ENCODE data around the gene MICAL3.

Gene MICAL3

DNA sequence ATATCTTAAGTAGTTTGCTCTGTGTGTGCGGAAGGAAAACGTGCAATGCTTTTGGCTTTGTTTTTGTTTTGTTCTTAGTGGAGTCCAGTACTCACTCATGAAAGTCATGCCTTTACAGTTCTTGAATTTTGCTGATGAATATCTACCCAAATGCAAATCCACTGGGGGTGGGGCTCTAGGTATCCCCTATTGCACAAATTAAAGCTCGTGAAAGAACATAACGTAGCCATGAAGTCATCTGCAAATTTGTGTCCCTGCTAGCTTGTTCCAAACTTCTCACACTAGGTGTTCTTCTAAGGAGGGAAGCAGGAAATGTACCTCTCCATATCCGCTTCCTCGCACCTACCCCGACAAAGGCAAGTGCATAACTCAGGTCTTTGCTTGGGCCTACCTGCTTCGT lies 118.9 kb downstream of the MICAL3 start:
- no peak for DNase-seq

DNA sequence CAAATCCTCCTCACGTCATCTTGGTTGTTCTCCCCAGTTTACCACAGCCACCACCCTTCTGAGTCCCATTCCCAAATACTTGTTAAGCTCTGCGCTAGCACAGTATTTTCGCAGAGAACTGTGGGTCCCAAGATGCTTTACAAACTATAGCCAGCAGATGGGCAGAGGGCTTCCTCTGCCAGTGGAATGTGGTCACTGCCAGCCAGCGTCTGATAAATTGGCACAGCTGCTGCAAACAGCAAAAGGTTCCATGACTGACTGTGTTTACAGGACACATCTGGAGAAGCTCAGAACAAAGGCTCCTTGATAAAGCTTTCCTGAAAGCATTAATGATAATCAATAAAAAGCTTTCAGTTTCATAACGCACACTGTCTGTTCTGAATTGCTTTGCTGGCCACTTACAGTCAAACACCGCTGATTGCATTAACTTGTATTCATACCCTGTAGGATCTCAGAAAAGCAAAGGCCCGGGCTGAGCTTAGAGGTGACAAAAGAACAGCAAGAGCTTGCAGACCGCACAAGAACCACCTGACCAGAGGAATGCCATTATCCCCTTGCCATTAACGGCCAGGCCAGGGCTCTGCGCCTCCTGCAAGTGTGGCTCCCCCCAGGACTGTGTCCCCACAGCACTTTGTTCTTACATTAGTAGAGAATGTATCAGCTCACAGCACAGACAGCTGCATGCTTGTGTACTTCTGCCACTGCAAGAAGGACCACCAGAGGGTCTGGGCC lies 120.6 kb downstream of the MICAL3 start:
- no peak for DNase-seq

DNA sequence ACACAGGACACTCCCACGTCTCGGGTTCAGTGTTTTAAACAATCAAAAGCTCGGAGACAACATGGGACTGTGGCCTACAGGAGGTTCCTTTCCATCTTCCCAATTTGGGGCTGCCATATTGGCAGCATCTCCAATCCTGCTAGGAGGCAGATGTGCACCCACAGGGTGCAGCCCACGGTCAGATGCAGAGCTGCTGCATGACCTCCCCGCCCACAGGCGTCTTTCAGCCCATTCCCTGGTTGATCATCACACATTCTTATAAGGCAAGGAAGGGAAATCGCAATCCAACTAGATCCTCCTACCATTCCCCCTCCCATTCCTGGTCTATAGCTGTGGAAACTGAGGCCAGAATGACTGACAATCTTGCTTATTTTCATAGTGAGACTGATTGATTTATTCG lies 121.4 kb downstream of the MICAL3 start:
- DNase-seq = no peak

DNA sequence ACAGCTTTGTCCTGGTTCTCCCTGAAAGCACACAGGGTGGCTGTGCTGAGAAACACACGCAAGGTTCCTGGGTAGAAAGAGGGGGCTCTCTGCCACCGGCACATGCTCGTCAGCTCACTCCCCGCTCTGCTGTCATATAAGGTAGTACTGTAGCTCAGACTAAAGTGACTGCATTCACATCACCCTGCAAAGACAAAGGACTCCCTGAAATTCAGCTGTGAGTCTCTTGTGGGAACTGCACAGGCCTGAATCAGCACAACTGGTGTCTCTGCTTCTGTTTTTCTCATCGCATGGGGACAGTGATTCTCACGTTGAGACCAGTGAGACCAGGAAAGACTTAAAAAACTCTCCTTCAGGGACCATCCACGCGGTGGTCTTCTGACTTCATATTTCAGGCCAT lies 126.0 kb downstream of the MICAL3 start:
- DNase-seq = no peak

DNA sequence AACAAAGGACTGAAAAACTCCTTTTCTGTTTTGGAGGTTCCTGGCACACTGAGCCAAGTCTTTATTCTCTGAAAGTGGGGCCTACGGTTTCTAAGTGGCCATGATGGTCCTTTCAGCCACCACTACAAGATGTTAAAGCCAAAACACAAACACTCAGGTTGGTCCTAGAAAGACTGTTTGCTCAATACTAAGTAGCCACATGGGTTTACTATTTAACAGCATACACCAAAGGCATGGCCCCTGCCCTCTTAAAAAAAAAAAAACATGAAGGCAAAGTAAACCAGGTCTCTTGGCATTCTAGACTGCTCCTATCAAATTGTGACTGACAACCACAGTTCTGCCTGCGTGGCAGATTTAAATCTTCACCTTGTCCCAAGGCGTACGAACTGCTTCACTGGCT lies 126.5 kb downstream of the MICAL3 start:
- DNase-seq = no peak

DNA sequence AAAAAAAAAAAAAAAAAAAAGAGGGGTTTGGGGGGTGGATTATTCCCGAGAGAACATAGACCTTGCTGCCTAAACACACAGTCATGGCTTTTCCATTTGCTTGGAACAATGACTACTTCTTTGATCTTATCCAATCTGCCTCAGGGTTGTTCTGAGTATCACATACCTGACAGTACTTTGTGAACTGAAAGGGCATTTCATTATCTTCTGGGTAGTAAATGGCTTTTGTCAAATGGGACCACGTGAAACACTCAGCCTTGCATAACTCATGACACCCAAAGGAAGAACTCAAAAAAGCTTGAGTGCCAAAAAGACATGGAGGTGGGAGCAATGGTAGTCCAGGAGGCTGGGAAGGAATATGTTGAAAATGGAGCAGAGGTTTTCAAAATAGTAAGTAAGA lies 126.9 kb downstream of the MICAL3 start:
- DNase-seq = no peak

DNA sequence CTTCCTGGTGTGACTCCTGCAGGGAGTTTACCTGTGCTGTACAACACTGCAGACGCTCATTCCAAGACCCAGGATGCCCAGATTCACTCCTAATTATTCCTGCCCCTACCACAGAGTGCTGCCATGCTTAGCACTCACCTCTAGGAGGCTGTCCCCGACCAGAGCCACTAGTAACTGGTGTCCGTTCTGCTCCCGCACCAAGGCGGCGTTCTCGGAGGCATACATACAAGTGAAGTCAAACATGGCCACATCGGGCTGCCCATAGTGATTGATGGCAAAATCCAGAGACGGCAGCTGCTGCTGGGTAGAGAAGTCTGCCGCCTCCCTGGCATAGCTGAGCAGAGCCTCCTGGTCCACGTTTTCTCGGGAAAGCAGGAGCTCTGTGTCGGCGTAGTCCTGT lies 127.8 kb downstream of the MICAL3 start:
- no peak for DNase-seq

DNA sequence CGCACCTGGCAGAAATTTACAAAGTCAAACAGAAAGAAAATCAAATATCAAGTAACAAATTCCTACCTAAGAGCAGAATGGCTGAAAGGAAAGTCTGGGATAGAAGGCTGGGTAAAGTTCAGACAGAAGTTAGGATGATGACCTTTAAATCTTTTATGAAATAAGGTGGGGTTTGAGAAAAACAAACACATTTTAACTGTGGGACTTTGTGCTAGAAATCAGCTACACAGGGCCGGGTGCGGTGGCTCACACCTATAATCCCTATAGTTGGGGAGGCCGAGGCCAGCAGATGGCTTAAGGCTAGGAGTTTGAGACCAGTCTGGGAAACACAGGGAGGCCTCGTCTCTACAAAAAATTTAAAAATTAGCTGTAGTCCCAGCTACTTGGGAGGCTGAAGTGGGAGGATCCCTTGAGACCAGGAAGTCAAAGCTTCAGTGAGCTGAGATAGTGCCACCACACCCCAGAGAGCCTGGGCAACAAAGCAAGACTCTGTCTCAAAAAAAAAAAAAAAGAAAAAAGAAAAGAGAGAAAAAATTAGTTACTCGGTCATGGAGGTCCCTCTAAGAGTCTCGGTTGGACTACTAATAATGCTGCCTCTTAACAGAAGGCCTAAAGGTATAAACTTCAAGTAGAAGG lies 130.3 kb downstream of the MICAL3 start:
- no peak for DNase-seq

DNA sequence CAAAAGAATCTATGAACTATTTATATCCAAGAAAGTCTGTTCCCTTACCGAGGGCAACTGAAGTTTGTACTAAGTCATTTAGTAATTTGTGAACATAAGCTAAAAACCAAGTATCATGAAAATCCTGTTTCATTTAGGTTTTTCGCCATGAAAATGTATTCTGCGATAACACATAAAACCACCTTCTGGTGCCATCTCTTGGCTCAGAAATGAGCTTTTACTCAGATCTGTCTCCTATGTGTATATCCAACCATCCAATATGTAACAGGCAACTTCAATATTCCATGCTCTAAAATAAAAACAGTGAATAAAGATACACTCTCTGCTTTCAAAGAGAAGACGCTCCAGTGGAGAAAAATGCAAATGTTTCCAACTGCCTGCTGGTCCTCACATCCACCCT lies 132.0 kb downstream of the MICAL3 start:
- no peak for DNase-seq

DNA sequence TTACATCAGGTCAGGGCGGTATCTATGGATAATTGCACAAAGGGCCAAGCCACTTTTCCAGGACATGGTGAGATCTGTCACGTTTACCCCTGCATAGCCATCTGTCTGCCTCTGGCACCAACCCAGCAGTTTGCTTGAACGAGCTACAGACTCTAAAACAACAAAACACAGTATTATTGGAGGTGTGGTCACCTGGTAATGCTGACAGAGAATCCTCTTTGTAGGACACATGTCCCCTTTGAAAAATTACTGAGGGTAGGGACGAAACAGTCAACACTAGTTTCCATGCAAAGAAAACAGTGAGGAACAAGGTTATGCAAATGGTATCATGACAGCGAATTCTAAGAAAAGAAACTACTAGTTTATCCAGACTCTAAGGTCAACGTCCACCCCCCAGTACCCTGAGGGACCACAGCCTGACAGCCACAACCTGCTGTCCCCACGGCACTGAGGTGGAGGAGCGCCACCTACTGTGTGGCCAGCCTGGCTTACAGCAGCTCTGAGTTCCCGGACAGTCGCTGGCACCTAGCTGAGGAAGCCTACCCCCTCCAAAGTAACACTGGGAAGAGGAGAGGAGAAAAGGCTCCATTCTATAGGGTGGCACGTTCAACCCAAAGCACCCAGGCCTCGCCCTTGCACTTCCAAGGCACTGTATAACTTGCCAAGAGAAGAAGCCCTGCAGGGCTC lies 132.7 kb downstream of the MICAL3 start:
- no peak for DNase-seq

DNA sequence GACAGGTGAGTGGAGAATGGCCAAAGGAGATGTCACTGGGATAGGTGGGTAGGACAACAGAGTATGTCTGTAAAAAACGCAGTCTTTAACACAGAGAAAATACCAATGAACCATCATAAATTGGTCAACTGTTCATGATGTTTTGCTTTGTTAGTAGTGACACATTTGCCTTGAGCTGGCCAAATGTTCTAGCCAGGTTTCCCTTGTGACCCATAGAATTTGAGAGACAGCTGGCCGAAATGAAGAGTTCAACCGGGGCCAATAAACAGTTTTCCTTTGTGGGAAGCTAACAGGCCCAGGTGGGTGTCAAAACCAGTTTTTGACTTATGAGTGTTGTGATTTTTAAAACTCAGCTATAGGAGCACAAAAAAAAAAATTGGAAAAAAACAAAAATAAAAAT lies 133.5 kb downstream of the MICAL3 start:
- no peak for DNase-seq

DNA sequence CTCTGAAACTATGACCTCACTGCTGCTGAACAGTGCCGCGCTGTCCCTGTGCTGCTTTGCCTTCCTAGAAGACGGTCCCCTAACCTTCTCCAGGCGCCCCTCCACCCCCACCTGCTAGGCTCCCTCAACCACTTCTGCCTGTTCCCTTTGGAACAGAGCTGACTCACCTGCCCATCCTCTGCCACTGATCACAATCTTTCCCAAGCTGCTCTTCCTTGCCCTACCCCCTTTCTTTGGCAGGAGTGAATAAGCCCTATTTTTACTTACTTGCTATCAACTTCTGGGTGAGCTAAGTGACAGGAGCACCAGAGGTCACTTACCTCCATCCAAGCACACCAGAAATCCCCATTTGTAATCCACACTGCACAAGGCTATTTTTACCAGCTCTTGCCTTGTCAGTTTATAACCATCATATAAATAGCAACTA lies 134.1 kb downstream of the MICAL3 start:
- no peak for DNase-seq

DNA sequence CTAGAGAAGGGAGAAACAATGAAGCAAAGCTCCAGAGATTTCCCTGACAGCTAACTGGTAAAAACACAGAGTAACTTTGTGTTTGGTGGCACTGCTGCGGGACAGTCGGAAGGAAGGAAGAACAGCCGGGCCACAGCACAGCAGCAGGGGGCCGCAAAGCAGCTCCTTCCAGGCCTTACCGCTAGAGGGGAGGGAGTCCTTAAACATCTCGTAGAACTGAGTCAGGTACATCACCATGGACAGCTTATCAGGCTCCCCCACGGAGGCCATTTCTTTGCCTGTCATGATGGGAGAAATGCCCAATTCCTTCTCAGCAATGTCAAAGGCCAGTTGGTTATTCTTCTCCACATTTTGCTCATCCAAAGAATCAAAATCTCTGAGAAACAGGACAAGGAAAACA lies 135.5 kb downstream of the MICAL3 start:
- DNase-seq = no peak

DNA sequence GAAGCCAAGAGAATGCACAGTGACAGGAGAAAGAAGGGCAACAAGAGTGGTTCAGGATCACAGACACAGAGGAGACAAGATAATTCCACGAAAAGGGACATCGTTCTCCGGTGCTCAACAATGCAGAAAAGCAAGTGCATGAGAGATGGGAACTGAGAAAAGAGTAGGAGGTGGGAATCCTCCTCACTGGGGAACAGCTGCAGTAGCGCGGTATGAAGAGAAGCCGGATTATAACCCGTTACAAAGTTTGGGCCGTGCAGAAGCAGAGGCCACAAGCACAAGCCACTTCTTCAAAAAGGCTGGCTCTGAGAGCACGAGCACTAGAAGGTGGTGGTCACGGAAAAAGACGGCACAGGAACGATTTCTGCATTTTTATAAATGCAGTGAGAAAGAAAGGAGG lies 135.9 kb downstream of the MICAL3 start:
- no peak for DNase-seq

DNA sequence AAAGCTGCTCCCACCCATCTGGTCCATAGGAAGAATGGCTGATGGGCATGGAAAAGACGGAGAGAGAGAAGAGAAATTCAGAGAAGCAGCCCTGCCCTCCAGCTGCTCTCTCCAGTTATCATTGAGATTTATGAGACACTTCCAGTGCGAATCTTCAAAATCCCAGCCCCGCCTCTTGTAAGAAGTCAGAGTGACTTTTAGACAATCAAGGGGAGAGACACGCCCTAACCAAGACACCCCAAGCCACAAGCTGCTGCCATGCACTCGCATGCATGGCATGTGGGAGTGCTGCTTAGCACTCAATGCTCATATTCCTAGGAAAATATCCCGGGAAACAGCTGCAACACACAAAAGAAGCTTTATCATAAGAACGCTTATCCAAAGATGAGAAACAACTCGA lies 139.5 kb downstream of the MICAL3 start:
- DNase-seq = no peak

DNA sequence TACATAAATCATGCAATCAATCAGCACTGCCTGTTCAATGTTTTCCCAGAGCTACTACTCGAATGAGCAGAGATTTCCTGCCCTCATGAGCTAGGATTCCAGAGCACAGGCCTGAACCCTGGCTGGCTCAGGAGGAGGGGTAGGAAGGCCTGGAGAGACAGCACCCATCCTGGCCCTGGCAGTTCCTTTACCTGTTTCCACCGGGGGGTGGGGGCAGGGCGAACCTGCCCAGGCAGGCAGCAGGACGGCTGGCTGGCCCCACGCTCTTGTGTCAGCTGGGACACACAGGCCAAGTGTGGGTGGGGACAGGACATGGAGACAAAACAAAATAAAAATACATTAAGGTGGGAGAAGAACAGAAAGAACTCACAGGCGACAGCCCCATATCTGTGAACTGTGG lies 140.3 kb downstream of the MICAL3 start:
- no peak for DNase-seq

DNA sequence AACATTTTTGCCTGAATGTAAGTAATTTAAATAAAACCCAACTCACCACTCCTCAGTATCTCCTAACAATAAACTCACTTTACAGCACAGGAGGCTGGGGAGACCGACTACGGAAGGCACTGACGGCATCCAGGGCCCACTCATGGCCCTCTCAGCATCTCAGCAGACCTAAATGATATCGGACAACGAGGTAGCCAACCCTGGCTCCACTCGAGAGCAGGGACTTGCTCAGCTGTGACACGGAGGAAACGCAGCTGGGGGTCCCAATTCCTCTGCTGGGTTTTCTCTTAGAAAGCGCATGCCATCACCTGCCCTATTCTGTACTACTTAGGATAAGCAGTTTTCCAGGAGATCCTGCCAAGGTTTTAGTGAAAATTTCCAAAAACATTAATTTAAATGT lies 141.0 kb downstream of the MICAL3 start:
- DNase-seq = no peak

DNA sequence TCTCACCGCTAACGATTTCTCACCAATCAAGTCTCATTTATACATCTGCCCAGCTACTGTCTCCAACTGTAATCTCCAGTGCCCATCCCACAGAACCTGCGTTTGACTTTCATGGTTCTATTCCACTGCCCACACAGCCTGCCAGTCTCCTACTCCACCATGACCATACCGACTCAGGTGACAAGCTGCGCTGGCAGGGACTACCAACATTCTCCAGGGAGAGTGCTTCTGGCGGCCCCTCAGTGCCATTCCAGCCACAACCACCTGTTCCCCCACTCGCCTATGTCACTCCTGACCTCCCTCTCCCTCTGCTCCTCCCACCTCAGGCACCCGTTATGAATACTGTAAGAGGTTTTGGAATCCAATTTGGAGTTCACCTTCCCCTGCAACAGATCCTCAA lies 141.6 kb downstream of the MICAL3 start:
- no peak for DNase-seq

DNA sequence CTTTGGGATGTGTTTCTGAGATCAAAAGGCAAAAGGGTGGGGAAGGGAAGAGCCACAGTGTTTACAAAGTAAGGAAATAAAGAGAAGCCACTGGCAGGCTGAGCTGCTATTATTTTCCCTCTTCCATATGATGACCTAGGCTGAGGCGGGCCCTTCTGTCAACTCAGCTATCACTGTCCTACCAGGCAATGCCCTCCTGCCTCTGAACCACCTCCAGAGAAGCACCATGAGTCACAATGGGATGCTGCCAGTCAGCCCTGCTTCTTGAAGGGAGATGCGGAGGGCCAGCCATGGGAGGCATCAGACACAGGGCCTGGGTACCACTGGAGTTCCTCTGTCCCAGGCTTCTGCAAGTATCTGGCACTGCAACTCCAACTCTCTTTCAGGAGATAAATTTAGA lies 142.2 kb downstream of the MICAL3 start:
- DNase-seq = no peak

DNA sequence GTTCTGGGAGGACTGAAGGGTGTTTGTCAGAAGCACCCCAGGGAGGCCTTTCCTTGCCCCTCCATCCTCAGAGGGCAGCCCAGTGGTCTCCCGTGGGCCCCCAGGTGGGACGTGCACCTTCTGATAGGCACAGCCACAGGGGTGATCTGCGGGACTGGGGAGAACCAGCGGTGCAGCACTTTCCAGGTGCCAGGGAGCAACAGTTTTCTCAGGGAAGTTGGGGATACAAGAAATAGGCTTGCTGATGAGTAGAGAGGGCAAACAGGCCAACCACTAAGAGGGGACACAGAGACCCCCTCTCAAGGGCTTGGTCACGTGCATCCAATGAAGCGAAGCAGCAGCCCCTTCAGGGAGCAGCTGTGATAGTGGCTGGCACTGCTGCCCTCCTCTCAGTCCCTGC lies 143.0 kb downstream of the MICAL3 start:
- DNase-seq = no peak

DNA sequence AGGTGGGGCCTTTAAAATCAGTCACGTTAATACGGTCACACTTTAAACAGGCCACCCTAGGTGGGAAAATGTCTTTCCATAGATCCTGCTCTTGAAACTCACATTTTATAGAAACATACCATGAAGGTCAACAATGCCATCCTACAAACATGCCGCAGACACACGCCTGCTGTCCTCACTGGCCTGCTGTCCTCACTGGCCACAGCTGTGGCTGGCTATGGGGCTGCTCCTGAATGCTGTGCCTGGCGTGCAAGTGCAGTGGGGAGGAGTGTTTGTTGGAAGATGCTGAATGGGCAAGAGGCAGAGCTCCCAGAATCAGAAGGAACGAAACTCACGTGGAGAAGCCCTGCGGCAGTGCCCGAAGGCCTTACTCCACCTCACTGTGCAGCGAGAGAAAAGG lies 143.9 kb downstream of the MICAL3 start:
- no peak for DNase-seq

DNA sequence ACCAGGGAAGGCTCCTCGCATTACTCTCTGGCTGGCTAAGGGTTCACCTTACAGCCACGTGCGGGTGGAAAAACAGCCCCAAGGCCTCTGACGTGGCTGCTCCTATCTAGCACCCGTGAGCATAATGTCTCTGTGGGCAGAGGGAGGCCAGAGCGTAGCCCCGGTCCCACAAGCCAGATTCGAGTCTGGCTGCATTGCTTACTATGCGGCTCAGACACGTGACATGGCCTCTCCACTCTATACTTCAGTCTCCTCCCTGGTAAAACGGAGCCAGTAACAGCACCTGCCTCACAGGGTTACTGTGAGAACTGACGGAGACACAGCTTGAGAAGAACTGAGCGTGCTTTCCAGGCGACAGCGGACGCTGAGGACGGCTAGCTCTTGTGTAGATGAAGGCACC lies 144.3 kb downstream of the MICAL3 start:
- DNase-seq = no peak

DNA sequence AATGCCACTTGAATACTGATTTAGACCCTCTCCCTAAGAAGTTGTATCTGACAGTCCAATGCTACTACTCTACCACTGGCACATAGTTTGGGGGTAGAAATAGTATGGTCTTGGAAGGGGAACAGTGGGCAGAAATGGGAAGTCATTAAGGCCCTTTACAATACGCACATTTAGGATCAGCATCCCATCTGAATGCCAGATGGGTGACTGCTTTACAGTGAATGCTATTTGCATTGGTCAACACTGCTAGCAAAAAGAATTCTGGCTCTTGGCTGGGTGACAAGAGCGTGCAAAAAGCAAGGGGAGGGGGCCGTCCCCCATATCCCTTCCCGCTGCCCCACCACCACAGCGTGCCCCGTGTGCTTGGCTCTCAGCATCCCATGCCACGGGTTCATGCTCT lies 145.4 kb downstream of the MICAL3 start:
- no peak for DNase-seq

DNA sequence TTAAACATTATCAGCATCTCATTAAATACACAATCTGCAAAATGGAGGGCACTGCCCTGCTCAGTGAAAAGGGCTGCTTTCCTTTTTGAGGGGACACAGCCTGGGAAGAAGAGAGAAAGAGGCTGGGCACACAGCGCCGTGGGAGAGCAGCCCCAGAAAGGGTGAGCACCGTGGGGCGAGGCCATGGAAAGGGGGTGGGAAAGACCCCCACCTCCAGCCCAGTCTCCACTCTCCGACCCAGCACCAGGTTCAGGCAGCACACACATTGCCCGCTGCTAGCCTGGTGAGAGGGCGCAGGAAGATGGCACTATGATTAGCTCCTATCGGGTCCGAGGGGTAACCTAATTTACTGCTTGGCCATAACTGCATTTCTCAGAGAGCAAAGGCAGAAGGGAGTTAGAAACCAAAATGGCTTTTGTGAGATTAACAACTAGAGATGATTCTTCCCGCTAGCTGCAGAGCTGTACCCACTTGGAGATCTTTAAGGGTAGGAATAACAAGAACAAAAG lies 146.1 kb downstream of the MICAL3 start:
- DNase-seq = no peak

Data from stimulated activated naive CD4-positive, alpha-beta T cell treated with Interleukin-2 at 50 U/mL for 16 hours (primary cell).